ENCODE data around the gene LTBP4. TPM values are rescaled to one million over a fixed set of nuclear protein-coding genes. Genes with fewer than 3 reads are reported as not detected.

LTBP4 gene
- total RNA-seq: 100 to 1,000 TPM; 139 to 263 (median 244) TPM
- 100 to 1,000 TPM; 114 to 191 TPM for polyA plus RNA-seq
- long read RNA-seq, donor 1, full-length matches to known transcripts: 4 of 74 reads
- long read RNA-seq, donor 1, partial matches to known transcripts: 56 of 74 reads
- long read RNA-seq, donor 1, other reads (novel, unspliced or antisense): 14 of 74 reads
- long read RNA-seq, donor 2, full-length matches to known transcripts: 5 of 141 reads
- long read RNA-seq, donor 2, partial matches to known transcripts: 109 of 141 reads
- long read RNA-seq, donor 2, other reads (novel, unspliced or antisense): 27 of 141 reads
- long read RNA-seq, donor 3, full-length matches to known transcripts: 7 of 167 reads
- long read RNA-seq, donor 3, partial matches to known transcripts: 134 of 167 reads
- long read RNA-seq, donor 3, other reads (novel, unspliced or antisense): 26 of 167 reads

DNA sequence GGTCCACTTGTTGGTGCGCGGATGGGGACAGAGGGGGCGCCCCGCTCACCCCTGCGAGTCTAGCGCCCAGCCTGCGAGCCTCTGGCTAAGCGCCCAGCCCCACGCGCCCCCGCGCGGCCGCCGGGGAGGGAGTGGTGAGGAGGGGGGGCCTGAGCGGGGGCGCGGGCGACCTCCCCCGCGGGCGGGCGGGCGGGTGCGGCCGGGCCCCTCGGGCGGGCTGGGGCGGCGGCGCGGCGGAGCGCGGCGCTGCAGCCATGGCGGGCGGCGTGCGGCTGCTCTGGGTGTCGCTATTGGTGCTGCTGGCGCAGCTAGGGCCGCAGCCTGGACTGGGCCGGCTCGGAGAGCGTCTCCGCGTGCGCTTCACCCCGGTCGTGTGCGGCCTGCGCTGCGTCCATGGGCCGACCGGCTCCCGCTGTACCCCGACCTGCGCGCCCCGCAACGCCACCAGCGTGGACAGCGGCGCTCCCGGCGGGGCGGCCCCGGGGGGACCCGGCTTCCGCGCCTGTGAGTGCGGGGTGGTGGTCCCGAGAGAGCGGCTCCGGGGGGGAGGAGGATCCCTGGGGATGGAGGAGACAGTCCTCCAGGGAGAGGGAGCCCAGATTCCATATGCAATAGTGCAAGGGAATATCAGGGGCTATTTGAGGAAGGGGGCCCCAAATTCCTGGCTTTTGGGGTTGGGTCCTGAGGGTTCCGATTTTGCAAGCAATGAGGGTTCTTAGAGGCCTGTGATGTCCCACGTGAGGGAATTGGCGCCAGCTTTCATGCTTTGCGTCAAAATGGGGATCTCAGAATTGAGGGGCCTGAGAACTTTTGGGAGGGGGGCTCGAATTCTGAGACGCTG is at the start of gene LTBP4:
Gene LTBP4 (plus strand): TSS at position 236 of the 841 bp plus-strand sequence. CDS start 19 bp downstream, at position 255.
- ATAC-seq: peak in 1 of 8 donors; percentile 2
- H3K27ac ChIP-seq: peak within 1 kb of the TSS; percentile 81 to 96 (median 90)
- DNase-seq: peak; percentile 75 to 82
- no peaks in the 10 kb centered on the region for H3K9me3 ChIP-seq
- WGBS, 2 donors: 1% methylated on average over 58 to 76 of the region's 82 CpGs
- peaks cover 36 to 94% (median 87%) of the 10 kb centered on the region in 9 donors for H3K4me1 ChIP-seq
- H3K4me3 ChIP-seq: peak within 1 kb of the TSS; percentile 48 to 81 (median 69)
- H3K27me3 ChIP-seq: peaks cover 0 to 81% (median 21%) of the 10 kb centered on the region in 7 donors
- no peaks in the 10 kb centered on the region for H3K36me3 ChIP-seq
- intact Hi-C loops (cut with DNase I): loop anchor here in 5 of 10 donors (5.0 kb wide), 5 partner anchors 36 to 314 kb away; partner anchors contain the start of genes AKT2 (in 1 of the 5), BLVRB (in 1 of the 5) and SPTBN4 (in 1 of the 5)
- TF ChIP-seq, protein P1, sequence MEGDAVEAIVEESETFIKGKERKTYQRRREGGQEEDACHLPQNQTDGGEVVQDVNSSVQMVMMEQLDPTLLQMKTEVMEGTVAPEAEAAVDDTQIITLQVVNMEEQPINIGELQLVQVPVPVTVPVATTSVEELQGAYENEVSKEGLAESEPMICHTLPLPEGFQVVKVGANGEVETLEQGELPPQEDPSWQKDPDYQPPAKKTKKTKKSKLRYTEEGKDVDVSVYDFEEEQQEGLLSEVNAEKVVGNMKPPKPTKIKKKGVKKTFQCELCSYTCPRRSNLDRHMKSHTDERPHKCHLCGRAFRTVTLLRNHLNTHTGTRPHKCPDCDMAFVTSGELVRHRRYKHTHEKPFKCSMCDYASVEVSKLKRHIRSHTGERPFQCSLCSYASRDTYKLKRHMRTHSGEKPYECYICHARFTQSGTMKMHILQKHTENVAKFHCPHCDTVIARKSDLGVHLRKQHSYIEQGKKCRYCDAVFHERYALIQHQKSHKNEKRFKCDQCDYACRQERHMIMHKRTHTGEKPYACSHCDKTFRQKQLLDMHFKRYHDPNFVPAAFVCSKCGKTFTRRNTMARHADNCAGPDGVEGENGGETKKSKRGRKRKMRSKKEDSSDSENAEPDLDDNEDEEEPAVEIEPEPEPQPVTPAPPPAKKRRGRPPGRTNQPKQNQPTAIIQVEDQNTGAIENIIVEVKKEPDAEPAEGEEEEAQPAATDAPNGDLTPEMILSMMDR (IDR thresholded peaks at IDR 0.05): peak in 4 of 9 donors; percentile 6 to 47 (median 36)

DNA sequence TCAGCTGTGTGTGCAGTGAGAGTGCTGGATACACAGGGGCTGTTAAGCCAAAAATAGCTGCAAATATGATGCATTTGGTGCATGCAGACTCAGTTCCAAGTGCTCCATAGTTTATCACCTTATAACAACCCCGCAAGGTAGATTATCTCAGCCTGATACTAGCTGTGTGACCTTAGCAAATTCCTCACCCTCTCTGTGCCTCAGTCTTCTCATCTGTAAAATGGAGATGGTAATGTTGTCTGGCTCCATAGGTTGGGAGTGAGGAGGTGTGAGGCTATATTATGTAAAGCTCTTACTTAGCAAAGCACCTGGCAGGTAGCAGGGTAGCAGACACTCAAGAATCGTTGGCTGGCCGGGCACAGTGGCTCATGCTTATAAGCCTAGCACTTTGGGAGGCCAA is 48.3 kb upstream of the LTBP4 start:
- 89 to 92% methylated on average over 3 of the region's 3 CpGs for WGBS, 2 donors
- Histone ChIP-seq H3K36me3 (no peaks in the 10 kb centered on the region), H3K4me1 (peaks cover 0 to 6% (median 0%) of the 10 kb centered on the region in 9 donors), H3K9me3 (no peaks in the 10 kb centered on the region), H3K27ac (no peak overlapping the region), H3K4me3 (no peak overlapping the region), H3K27me3 (peaks cover 0 to 66% (median 48%) of the 10 kb centered on the region in 7 donors)
- DNase-seq (no peak), ATAC-seq (no peak)
- intact Hi-C loops (cut with DNase I): no loop called here
- TF ChIP-seq, protein P1 (IDR thresholded peaks at IDR 0.05): no peak

DNA sequence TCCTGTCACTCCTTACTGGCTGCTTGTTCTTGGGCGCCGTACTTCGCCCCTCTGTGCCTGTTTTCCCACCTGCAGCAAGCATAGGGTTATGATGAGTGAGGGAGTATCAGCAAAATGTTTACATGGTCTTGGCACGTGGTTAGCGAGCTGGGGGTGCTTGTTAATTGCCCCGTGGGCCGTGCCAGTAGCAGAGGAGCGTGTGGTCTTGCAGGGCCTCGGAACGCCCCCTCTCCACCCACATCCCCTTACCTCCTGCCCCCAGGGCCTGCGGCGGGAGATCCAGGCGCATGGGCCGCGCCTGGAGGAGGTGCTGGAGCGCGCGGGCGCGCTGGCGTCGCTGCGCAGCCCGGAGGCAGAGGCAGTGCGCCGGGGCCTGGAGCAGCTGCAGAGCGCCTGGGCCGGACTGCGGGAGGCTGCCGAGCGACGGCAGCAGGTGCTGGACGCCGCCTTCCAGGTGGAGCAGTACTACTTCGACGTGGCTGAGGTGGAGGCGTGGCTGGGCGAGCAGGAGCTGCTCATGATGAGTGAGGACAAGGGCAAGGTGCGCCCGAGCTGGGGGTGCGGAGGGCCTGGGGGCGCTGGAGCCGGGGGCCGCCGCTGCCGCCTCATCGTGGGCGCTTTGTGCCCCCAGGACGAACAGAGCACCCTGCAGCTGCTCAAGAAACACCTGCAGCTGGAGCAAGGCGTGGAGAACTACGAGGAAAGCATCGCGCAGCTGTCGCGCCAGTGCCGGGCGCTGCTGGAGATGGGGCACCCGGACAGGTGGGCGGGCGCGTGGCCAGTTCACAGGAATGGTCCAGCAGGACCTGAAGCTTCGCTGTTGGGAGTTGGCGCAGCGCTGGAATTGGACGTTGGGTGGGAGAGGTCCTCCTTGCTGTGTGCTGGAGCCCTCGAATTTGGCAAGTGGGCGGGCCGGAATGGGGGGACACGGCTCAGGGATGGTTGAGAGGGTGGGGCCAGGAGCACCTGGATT is 47.0 kb upstream of the LTBP4 start:
- 20 to 28% methylated on average over 67 to 69 of the region's 69 CpGs for WGBS, 2 donors
- Histone ChIP-seq H3K27ac (no peak overlapping the region), H3K9me3 (no peaks in the 10 kb centered on the region), H3K4me1 (peaks cover 0 to 3% (median 0%) of the 10 kb centered on the region in 9 donors), H3K36me3 (no peaks in the 10 kb centered on the region), H3K4me3 (no peak overlapping the region), H3K27me3 (peaks cover 0 to 55% (median 44%) of the 10 kb centered on the region in 7 donors)
- ATAC-seq: no peak
- DNase-seq: no peak
- intact Hi-C loops (cut with DNase I): no loop called here
- TF ChIP-seq, protein P1 (IDR thresholded peaks at IDR 0.05): no peak

Data from heart right ventricle (tissue), 16 donors.